ENCODE data around the gene FMO5.

Gene FMO5

GRCh38 chr1:147189514-147189913 lies 35.6 kb downstream of the FMO5 start:
- no peaks in the 10 kb centered on the region for H3K9me3 ChIP-seq (ENCODE audit: control insufficient read depth, insufficient read depth, low read depth, low read length)
- H3K36me3 ChIP-seq (ENCODE audit: control insufficient read depth in 2 of 2, insufficient read depth in 1 of 2, low read length in 2 of 2) = no peaks in the 10 kb centered on the region
- ChIA-PET CTCF (no interaction called here), POLR2A (no interaction called here)
- no peak overlapping the region for H3K27ac ChIP-seq (ENCODE audit: extremely low read depth, low read depth, low read length)
- no peak overlapping the region for H3K4me3 ChIP-seq (ENCODE audit: low read depth, low read length)
- TF ChIP-seq ZNF600 (tag by site-specific recombination; IDR thresholded peaks at IDR 0.05) (no peak), ZNF585B (tag by site-specific recombination; IDR thresholded peaks at IDR 0.05) (no peak), ZBTB8A (tag by site-specific recombination; IDR thresholded peaks at IDR 0.05) (no peak), ZNF26 (tag by site-specific recombination; IDR thresholded peaks at IDR 0.05) (no peak), ZNF692 (tag by site-specific recombination; IDR thresholded peaks at IDR 0.05) (no peak), ZXDB (tag by site-specific recombination; IDR thresholded peaks at IDR 0.05) (no peak), ZBTB6 (tag by site-specific recombination; IDR thresholded peaks at IDR 0.05) (no peak), ZNF133 (tag by site-specific recombination; IDR thresholded peaks at IDR 0.05) (no peak)
- no peaks in the 10 kb centered on the region for H3K4me1 ChIP-seq (ENCODE audit: control insufficient read depth, insufficient read depth, low read length)

- POLR2A ChIA-PET = no interaction called here
- H3K4me3 ChIP-seq (ENCODE audit: low read depth, low read length) = no peak overlapping the region
- H3K9me3 ChIP-seq (ENCODE audit: control insufficient read depth, insufficient read depth, low read depth, low read length) = no peaks in the 10 kb centered on the region
- CTCF ChIA-PET = no interaction called here
- H3K27ac ChIP-seq (ENCODE audit: extremely low read depth, low read depth, low read length) = no peak overlapping the region
- no peaks in the 10 kb centered on the region for H3K4me1 ChIP-seq (ENCODE audit: control insufficient read depth, insufficient read depth, low read length)
- H3K36me3 ChIP-seq (ENCODE audit: control insufficient read depth in 2 of 2, insufficient read depth in 1 of 2, low read length in 2 of 2) = no peaks in the 10 kb centered on the region
- TF ChIP-seq ZNF335 (tag by site-specific recombination; conservative IDR thresholded peaks at IDR 0.05) = no peak
- TF ChIP-seq HOXC10 (CRISPR knock-in tag; IDR thresholded peaks at IDR 0.05) = no peak
- no peak for TF ChIP-seq ZNF138 (tag by site-specific recombination; IDR thresholded peaks at IDR 0.05; ENCODE audit: borderline replicate concordance)
- no peak for TF ChIP-seq ZNF76 (tag by site-specific recombination; IDR thresholded peaks at IDR 0.05; ENCODE audit: borderline replicate concordance, low read depth)
- no peak for TF ChIP-seq ZNF707 (tag by site-specific recombination; IDR thresholded peaks at IDR 0.05)
- no peak for TF ChIP-seq PRDM1 (tag by site-specific recombination; IDR thresholded peaks at IDR 0.05)
- no peak for TF ChIP-seq ZNF433 (tag by site-specific recombination; IDR thresholded peaks at IDR 0.05; ENCODE audit: low read depth)
- TF ChIP-seq, protein P1, sequence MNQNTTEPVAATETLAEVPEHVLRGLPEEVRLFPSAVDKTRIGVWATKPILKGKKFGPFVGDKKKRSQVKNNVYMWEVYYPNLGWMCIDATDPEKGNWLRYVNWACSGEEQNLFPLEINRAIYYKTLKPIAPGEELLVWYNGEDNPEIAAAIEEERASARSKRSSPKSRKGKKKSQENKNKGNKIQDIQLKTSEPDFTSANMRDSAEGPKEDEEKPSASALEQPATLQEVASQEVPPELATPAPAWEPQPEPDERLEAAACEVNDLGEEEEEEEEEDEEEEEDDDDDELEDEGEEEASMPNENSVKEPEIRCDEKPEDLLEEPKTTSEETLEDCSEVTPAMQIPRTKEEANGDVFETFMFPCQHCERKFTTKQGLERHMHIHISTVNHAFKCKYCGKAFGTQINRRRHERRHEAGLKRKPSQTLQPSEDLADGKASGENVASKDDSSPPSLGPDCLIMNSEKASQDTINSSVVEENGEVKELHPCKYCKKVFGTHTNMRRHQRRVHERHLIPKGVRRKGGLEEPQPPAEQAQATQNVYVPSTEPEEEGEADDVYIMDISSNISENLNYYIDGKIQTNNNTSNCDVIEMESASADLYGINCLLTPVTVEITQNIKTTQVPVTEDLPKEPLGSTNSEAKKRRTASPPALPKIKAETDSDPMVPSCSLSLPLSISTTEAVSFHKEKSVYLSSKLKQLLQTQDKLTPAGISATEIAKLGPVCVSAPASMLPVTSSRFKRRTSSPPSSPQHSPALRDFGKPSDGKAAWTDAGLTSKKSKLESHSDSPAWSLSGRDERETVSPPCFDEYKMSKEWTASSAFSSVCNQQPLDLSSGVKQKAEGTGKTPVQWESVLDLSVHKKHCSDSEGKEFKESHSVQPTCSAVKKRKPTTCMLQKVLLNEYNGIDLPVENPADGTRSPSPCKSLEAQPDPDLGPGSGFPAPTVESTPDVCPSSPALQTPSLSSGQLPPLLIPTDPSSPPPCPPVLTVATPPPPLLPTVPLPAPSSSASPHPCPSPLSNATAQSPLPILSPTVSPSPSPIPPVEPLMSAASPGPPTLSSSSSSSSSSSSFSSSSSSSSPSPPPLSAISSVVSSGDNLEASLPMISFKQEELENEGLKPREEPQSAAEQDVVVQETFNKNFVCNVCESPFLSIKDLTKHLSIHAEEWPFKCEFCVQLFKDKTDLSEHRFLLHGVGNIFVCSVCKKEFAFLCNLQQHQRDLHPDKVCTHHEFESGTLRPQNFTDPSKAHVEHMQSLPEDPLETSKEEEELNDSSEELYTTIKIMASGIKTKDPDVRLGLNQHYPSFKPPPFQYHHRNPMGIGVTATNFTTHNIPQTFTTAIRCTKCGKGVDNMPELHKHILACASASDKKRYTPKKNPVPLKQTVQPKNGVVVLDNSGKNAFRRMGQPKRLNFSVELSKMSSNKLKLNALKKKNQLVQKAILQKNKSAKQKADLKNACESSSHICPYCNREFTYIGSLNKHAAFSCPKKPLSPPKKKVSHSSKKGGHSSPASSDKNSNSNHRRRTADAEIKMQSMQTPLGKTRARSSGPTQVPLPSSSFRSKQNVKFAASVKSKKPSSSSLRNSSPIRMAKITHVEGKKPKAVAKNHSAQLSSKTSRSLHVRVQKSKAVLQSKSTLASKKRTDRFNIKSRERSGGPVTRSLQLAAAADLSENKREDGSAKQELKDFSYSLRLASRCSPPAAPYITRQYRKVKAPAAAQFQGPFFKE (tag by site-specific recombination; IDR thresholded peaks at IDR 0.05; ENCODE audit: borderline replicate concordance) = no peak
- TF ChIP-seq ZBTB26 (tag by site-specific recombination; optimal IDR thresholded peaks at IDR 0.05) = no peak
- no peak for TF ChIP-seq ZNF132 (tag by site-specific recombination; IDR thresholded peaks at IDR 0.05; ENCODE audit: borderline replicate concordance)
- no peak for TF ChIP-seq ZBTB7A (tag by site-specific recombination; IDR thresholded peaks at IDR 0.05; ENCODE audit: low read depth)
- no peak for TF ChIP-seq ZBTB10 (tag by site-specific recombination; IDR thresholded peaks at IDR 0.05)
- no peak for TF ChIP-seq ZNF549 (tag by site-specific recombination; IDR thresholded peaks at IDR 0.05)
- TF ChIP-seq SP7 (tag by site-specific recombination; IDR thresholded peaks at IDR 0.05) = no peak
Measured at GRCh38 chr1:147185432-147185831, 39.7 kb downstream of the FMO5 start.
